Measurements from ENCODE around the gene SSR2. TPM values are rescaled to one million over a fixed set of nuclear protein-coding genes. Genes with fewer than 3 reads are reported as not detected.
A peak's percentile ranks its signal among the peaks of the same experiment; 100 is the strongest.

SSR2 gene
- total RNA-seq, 2 experiments from 2014 or later, result 143 to 197 TPM

- intact Hi-C loops (cut with DNase I, micrococcal nuclease), result no loop called here
- Mint-ChIP-seq H3K36me3 (ENCODE audit: low read depth) (peaks cover 54% of the 10 kb centered on the region), H3K4me1 (peaks cover 2% of the 10 kb centered on the region), H3K9me3 (ENCODE audit: low read depth) (no peaks in the 10 kb centered on the region), H3K4me3 (no peak overlapping the region), H3K27me3 (no peaks in the 10 kb centered on the region), H3K27ac (no peak overlapping the region)
- ATAC-seq (no peak), DNase-seq (no peak)
- ChIA-PET CTCF (interaction anchor here (0.9 kb wide), 1 partner anchor 32 kb away, joined by 3 read pairs; no protein-coding TSS in a partner anchor), POLR2A (no interaction called here)
These were observed 8.5 kb downstream of the SSR2 start for GRCh38 chr1:156012051-156012817.

- DNase-seq, result no peak
- no peak for ATAC-seq
- Mint-ChIP-seq H3K36me3 (ENCODE audit: low read depth) (peaks cover 46% of the 10 kb centered on the region), H3K4me1 (peaks cover 15% of the 10 kb centered on the region), H3K27me3 (no peaks in the 10 kb centered on the region), H3K27ac (no peak overlapping the region), H3K9me3 (ENCODE audit: low read depth) (no peaks in the 10 kb centered on the region), H3K4me3 (no peak overlapping the region)
- POLR2A ChIA-PET, result no interaction called here
- CTCF ChIA-PET, result no interaction called here
- intact Hi-C loops (cut with DNase I, micrococcal nuclease), result no loop called here
These were observed 11.3 kb downstream of the SSR2 start for GRCh38 chr1:156009404-156009803.

- no peak for ATAC-seq
- Mint-ChIP-seq H3K27ac (no peak overlapping the region), H3K36me3 (ENCODE audit: low read depth) (peaks cover 30% of the 10 kb centered on the region), H3K4me1 (peaks cover 16% of the 10 kb centered on the region), H3K9me3 (ENCODE audit: low read depth) (no peaks in the 10 kb centered on the region), H3K4me3 (no peak overlapping the region), H3K27me3 (no peaks in the 10 kb centered on the region)
- ChIA-PET POLR2A (interaction anchor here (0.7 kb wide), 1 partner anchor 80 kb away, joined by 4 read pairs; no protein-coding TSS in a partner anchor), CTCF (interaction anchor here (0.6 to 3.3 kb wide), 4 partner anchors 32 to 90 kb away, joined by 3 to 12 read pairs (median 4); no protein-coding TSS in a partner anchor)
- intact Hi-C loops (cut with DNase I, micrococcal nuclease), result no loop called here
- no peak for DNase-seq
These were observed 13.9 kb downstream of the SSR2 start for GRCh38 chr1:156006666-156007376.

GRCh38 chr1:156004843-156005584 lies 15.7 kb downstream of the SSR2 start:
- ATAC-seq (peak; percentile 87), DNase-seq (peak; percentile 28)
- H3K9me3 Mint-ChIP-seq (ENCODE audit: low read depth), result no peaks in the 10 kb centered on the region
- peaks cover 16% of the 10 kb centered on the region for H3K4me1 Mint-ChIP-seq
- H3K27me3 Mint-ChIP-seq, result no peaks in the 10 kb centered on the region
- intact Hi-C loops (cut with DNase I, micrococcal nuclease), result no loop called here
- CTCF ChIA-PET, result interaction anchor here (1.2 to 1.3 kb wide), 2 partner anchors 13 to 67 kb away, joined by 3 to 5 read pairs; no protein-coding TSS in a partner anchor
- peaks cover 16% of the 10 kb centered on the region for H3K36me3 Mint-ChIP-seq (ENCODE audit: low read depth)
- POLR2A ChIA-PET, result no interaction called here
- H3K27ac Mint-ChIP-seq, result peak overlapping the region; percentile 63
- H3K4me3 Mint-ChIP-seq, result no peak overlapping the region

- H3K27ac Mint-ChIP-seq, result no peak overlapping the region
- no peaks in the 10 kb centered on the region for H3K27me3 Mint-ChIP-seq
- ChIA-PET CTCF (interaction anchor here (0.7 to 1.0 kb wide), 2 partner anchors 14 to 119 kb away, joined by 3 to 4 read pairs; no protein-coding TSS in a partner anchor), POLR2A (interaction anchor here (0.7 kb wide), 1 partner anchor 227 kb away, joined by 3 read pairs; no protein-coding TSS in a partner anchor)
- peaks cover 10% of the 10 kb centered on the region for H3K36me3 Mint-ChIP-seq (ENCODE audit: low read depth)
- H3K4me3 Mint-ChIP-seq, result no peak overlapping the region
- DNase-seq (no peak), ATAC-seq (no peak)
- intact Hi-C loops (cut with DNase I, micrococcal nuclease), result no loop called here
- H3K4me1 Mint-ChIP-seq, result peaks cover 16% of the 10 kb centered on the region
- no peaks in the 10 kb centered on the region for H3K9me3 Mint-ChIP-seq (ENCODE audit: low read depth)
These were observed 16.9 kb downstream of the SSR2 start for GRCh38 chr1:156003923-156004188.

GRCh38 chr1:156002188-156002911 lies 18.4 kb downstream of the SSR2 start:
- no peaks in the 10 kb centered on the region for H3K27me3 Mint-ChIP-seq
- H3K36me3 Mint-ChIP-seq (ENCODE audit: low read depth), result peaks cover 4% of the 10 kb centered on the region
- ChIA-PET CTCF (interaction anchor here (1.3 to 1.7 kb wide), 2 partner anchors 13 to 64 kb away, joined by 4 to 13 read pairs; no protein-coding TSS in a partner anchor), POLR2A (interaction anchor here (0.6 to 0.7 kb wide), 2 partner anchors 73 to 292 kb away, joined by 3 read pairs; no protein-coding TSS in a partner anchor)
- no peak overlapping the region for H3K4me3 Mint-ChIP-seq
- no peak overlapping the region for H3K27ac Mint-ChIP-seq
- DNase-seq, result no peak
- intact Hi-C loops (cut with DNase I, micrococcal nuclease), result no loop called here
- peaks cover 16% of the 10 kb centered on the region for H3K4me1 Mint-ChIP-seq
- no peaks in the 10 kb centered on the region for H3K9me3 Mint-ChIP-seq (ENCODE audit: low read depth)
- ATAC-seq, result no peak

GRCh38 chr1:156001662-156002171 lies 19.0 kb downstream of the SSR2 start:
- DNase-seq (no peak), ATAC-seq (no peak)
- POLR2A ChIA-PET, result interaction anchor here (0.7 kb wide), 1 partner anchor 292 kb away, joined by 3 read pairs; no protein-coding TSS in a partner anchor
- Mint-ChIP-seq H3K4me1 (peaks cover 15% of the 10 kb centered on the region), H3K4me3 (no peak overlapping the region), H3K27ac (no peak overlapping the region), H3K27me3 (no peaks in the 10 kb centered on the region), H3K9me3 (ENCODE audit: low read depth) (no peaks in the 10 kb centered on the region), H3K36me3 (ENCODE audit: low read depth) (peaks cover 2% of the 10 kb centered on the region)
- intact Hi-C loops (cut with DNase I, micrococcal nuclease), result no loop called here
- CTCF ChIA-PET, result interaction anchor here (1.7 kb wide), 2 partner anchors 13 to 65 kb away, joined by 8 to 13 read pairs; no protein-coding TSS in a partner anchor

GRCh38 chr1:156001021-156001661 lies 19.6 kb downstream of the SSR2 start:
- no peak for ATAC-seq

GRCh38 chr1:155999964-156000363 lies 20.8 kb downstream of the SSR2 start:
- ATAC-seq (no peak), DNase-seq (no peak)
- POLR2A ChIA-PET, result no interaction called here
- CTCF ChIA-PET, result interaction anchor here (1.5 to 1.7 kb wide), 2 partner anchors 26 to 66 kb away, joined by 3 to 8 read pairs; no protein-coding TSS in a partner anchor
- intact Hi-C loops (cut with DNase I, micrococcal nuclease), result loop anchor here in 1 of 2 experiments (10.0 kb wide), 1 partner anchor 215 kb away; no protein-coding TSS in a partner anchor
- H3K27ac Mint-ChIP-seq, result no peak overlapping the region
- no peak overlapping the region for H3K4me3 Mint-ChIP-seq
- H3K9me3 Mint-ChIP-seq (ENCODE audit: low read depth), result no peaks in the 10 kb centered on the region
- peaks cover 8% of the 10 kb centered on the region for H3K4me1 Mint-ChIP-seq
- no peaks in the 10 kb centered on the region for H3K36me3 Mint-ChIP-seq (ENCODE audit: low read depth)
- no peaks in the 10 kb centered on the region for H3K27me3 Mint-ChIP-seq

More at GRCh38 chr1:156001021-156001661, 19.6 kb downstream of the SSR2 start:
- CTCF ChIA-PET, result interaction anchor here (1.5 to 1.7 kb wide), 3 partner anchors 12 to 65 kb away, joined by 3 to 13 read pairs (median 8); no protein-coding TSS in a partner anchor
- no peaks in the 10 kb centered on the region for H3K9me3 Mint-ChIP-seq (ENCODE audit: low read depth)
- intact Hi-C loops (cut with DNase I, micrococcal nuclease), result no loop called here
- no peaks in the 10 kb centered on the region for H3K27me3 Mint-ChIP-seq
- H3K4me1 Mint-ChIP-seq, result peaks cover 14% of the 10 kb centered on the region
- no peak overlapping the region for H3K27ac Mint-ChIP-seq
- POLR2A ChIA-PET, result no interaction called here
- H3K36me3 Mint-ChIP-seq (ENCODE audit: low read depth), result no peaks in the 10 kb centered on the region
- DNase-seq, result no peak
- H3K4me3 Mint-ChIP-seq, result no peak overlapping the region

- Mint-ChIP-seq H3K27ac (no peak overlapping the region), H3K4me1 (no peaks in the 10 kb centered on the region), H3K4me3 (no peak overlapping the region), H3K27me3 (no peaks in the 10 kb centered on the region), H3K9me3 (ENCODE audit: low read depth) (no peaks in the 10 kb centered on the region), H3K36me3 (ENCODE audit: low read depth) (no peaks in the 10 kb centered on the region)
- ATAC-seq (no peak), DNase-seq (no peak)
- CTCF ChIA-PET, result interaction anchor here (0.9 to 1.2 kb wide), 3 partner anchors 15 to 63 kb away, joined by 3 read pairs; no protein-coding TSS in a partner anchor
- intact Hi-C loops (cut with DNase I, micrococcal nuclease), result loop anchor here in 1 of 2 experiments (10.0 kb wide), 1 partner anchor 211 kb away; no protein-coding TSS in a partner anchor
- POLR2A ChIA-PET, result interaction anchor here (0.6 kb wide), 1 partner anchor 91 kb away, joined by 3 read pairs; no protein-coding TSS in a partner anchor
These were observed 24.6 kb downstream of the SSR2 start for GRCh38 chr1:155996166-155996565.
